OCI-LY3 (cell line): ENCODE measurements around the gene RASGRP3.

ENCODE experiments used
- CTCF ChIP-seq: fragments of 200-600, 300-600 bp; sonication (generic); IDR thresholded peaks from 2 replicates; pipeline ENCODE4 v1.5.1; 2014; ENCODE audit warnings: antibody characterized with exemption, low read length, low read depth
- EZH2phosphoT487 ChIP-seq: fragments of 200-600 bp; shearing (Covaris generic); IDR thresholded peaks from 2 replicates; pipeline ENCODE4 v1.6.1; 2018; ENCODE audit warnings: antibody characterized with exemption, mixed run types, low read depth

- TF ChIP-seq CTCF (no peak), EZH2phosphoT487 (no peak)
These were observed 56.5 kb downstream of the RASGRP3 start for GRCh38 chr2:33532966-33533365.
